ENCODE results near the gene EHMT2. TPM values are rescaled to one million over a fixed set of nuclear protein-coding genes. Genes with fewer than 3 reads are reported as not detected.

EHMT2 gene
- total and polyA plus RNA-seq, 2 of the 13 experiments (the other 11 are each of a cell fraction or from before 2014, with no cell fraction given): 55.2 to 69.2 TPM

DNA sequence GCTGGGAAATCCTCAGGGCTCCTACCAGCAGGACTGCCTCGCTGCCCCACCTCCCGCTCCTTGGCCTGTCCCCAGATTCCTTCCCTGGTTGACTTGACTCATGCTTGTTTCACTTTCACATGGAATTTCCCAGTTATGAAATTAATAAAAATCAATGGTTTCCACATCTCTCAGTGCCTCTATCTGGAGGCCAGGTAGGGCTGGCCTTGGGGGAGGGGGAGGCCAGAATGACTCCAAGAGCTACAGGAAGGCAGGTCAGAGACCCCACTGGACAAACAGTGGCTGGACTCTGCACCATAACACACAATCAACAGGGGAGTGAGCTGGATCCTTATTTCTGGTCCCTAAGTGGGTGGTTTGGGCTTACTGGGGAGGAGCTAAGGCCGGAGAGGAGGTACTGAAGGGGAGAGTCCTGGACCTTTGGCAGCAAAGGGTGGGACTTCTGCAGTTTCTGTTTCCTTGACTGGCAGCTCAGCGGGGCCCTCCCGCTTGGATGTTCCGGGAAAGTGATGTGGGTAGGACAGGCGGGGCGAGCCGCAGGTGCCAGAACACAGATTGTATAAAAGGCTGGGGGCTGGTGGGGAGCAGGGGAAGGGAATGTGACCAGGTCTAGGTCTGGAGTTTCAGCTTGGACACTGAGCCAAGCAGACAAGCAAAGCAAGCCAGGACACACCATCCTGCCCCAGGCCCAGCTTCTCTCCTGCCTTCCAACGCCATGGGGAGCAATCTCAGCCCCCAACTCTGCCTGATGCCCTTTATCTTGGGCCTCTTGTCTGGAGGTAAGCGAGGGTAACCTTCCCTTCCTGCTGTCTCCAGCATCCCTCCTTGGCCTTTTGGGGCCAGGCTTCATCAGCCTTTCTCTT is 48.2 kb upstream of the EHMT2 start, which contains the start of gene CFB (continued):
- TF ChIP-seq SKIL (CRISPR knock-in tag; IDR thresholded peaks at IDR 0.05; ENCODE audit: borderline replicate concordance): no peak; the same call in none of the 2 replicates
- peak; percentile 60; the same call in 1 of the 2 replicates for TF ChIP-seq ATF3 (CRISPR knock-in tag; IDR thresholded peaks at IDR 0.05)
- TF ChIP-seq PBX3 (CRISPR knock-in tag; IDR thresholded peaks at IDR 0.05; ENCODE audit: borderline replicate concordance): no peak; the same call in 1 of the 2 replicates
- no peak for TF ChIP-seq ZSCAN25 (CRISPR knock-in tag; IDR thresholded peaks at IDR 0.05)
- no peak for TF ChIP-seq ATM (IDR thresholded peaks at IDR 0.05; ENCODE audit: borderline replicate concordance)
- TF ChIP-seq PHF8 (CRISPR knock-in tag; IDR thresholded peaks at IDR 0.05): no peak
- no peak for TF ChIP-seq ZNF782 (CRISPR knock-in tag; IDR thresholded peaks at IDR 0.05; ENCODE audit: borderline replicate concordance)
- TF ChIP-seq ZNF75D (CRISPR knock-in tag; IDR thresholded peaks at IDR 0.05; ENCODE audit: borderline replicate concordance): no peak
- TF ChIP-seq, protein P1, sequence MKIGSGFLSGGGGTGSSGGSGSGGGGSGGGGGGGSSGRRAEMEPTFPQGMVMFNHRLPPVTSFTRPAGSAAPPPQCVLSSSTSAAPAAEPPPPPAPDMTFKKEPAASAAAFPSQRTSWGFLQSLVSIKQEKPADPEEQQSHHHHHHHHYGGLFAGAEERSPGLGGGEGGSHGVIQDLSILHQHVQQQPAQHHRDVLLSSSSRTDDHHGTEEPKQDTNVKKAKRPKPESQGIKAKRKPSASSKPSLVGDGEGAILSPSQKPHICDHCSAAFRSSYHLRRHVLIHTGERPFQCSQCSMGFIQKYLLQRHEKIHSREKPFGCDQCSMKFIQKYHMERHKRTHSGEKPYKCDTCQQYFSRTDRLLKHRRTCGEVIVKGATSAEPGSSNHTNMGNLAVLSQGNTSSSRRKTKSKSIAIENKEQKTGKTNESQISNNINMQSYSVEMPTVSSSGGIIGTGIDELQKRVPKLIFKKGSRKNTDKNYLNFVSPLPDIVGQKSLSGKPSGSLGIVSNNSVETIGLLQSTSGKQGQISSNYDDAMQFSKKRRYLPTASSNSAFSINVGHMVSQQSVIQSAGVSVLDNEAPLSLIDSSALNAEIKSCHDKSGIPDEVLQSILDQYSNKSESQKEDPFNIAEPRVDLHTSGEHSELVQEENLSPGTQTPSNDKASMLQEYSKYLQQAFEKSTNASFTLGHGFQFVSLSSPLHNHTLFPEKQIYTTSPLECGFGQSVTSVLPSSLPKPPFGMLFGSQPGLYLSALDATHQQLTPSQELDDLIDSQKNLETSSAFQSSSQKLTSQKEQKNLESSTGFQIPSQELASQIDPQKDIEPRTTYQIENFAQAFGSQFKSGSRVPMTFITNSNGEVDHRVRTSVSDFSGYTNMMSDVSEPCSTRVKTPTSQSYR (CRISPR knock-in tag; IDR thresholded peaks at IDR 0.05; ENCODE audit: borderline replicate concordance): peak; percentile 99
- TF ChIP-seq HNF4G (IDR thresholded peaks at IDR 0.05; ENCODE audit: borderline replicate concordance, low read depth, low read length): peak; percentile 98
- peak; percentile 97 for TF ChIP-seq HNF4G (CRISPR knock-in tag; IDR thresholded peaks at IDR 0.05; ENCODE audit: borderline replicate concordance, low read depth)
- TF ChIP-seq MEF2D (CRISPR knock-in tag; IDR thresholded peaks at IDR 0.05): peak; percentile 86
- peak; percentile 79; the same call in 1 of the 2 replicates for TF ChIP-seq SMAD9 (CRISPR knock-in tag; IDR thresholded peaks at IDR 0.05)
- TF ChIP-seq, protein P2, sequence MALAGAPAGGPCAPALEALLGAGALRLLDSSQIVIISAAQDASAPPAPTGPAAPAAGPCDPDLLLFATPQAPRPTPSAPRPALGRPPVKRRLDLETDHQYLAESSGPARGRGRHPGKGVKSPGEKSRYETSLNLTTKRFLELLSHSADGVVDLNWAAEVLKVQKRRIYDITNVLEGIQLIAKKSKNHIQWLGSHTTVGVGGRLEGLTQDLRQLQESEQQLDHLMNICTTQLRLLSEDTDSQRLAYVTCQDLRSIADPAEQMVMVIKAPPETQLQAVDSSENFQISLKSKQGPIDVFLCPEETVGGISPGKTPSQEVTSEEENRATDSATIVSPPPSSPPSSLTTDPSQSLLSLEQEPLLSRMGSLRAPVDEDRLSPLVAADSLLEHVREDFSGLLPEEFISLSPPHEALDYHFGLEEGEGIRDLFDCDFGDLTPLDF (CRISPR knock-in tag; IDR thresholded peaks at IDR 0.05): no peak
- no peak for TF ChIP-seq ZNF724P (CRISPR knock-in tag; IDR thresholded peaks at IDR 0.05; ENCODE audit: borderline replicate concordance)
- TF ChIP-seq HDAC1 (CRISPR knock-in tag; IDR thresholded peaks at IDR 0.05): peak; percentile 87
- TF ChIP-seq ZFAT (CRISPR knock-in tag; conservative IDR thresholded peaks at IDR 0.05): no peak
- no peak for TF ChIP-seq STAT5B (CRISPR knock-in tag; IDR thresholded peaks at IDR 0.05)
- peak; percentile 65; the same call in 1 of the 2 replicates for TF ChIP-seq MIER3 (CRISPR knock-in tag; IDR thresholded peaks at IDR 0.05; ENCODE audit: borderline replicate concordance)
- TF ChIP-seq ZNF737 (CRISPR knock-in tag; IDR thresholded peaks at IDR 0.05; ENCODE audit: borderline replicate concordance): no peak
- no peak for TF ChIP-seq REXO4 (CRISPR knock-in tag; IDR thresholded peaks at IDR 0.05; ENCODE audit: borderline replicate concordance)
- TF ChIP-seq ZNF335 (CRISPR knock-in tag; IDR thresholded peaks at IDR 0.05): peak; percentile 91

Measured in HepG2 (cell line).